Muscle layer of duodenum (tissue), 2 donors: ENCODE data around the gene ZC3H12D.
A peak's percentile ranks its signal among the peaks of the same experiment; 100 is the strongest.
"Not testable (repeated sequence)": the region's sequence is repeated elsewhere in the genome, so short reads cannot be mapped to it uniquely, and the experiment has no call there.

Source experiments
- H3K27ac ChIP-seq: one replicate; pipeline ENCODE4 v1.7.0; 2013; ENCODE audit warnings: mild to moderate bottlenecking, low read length
- H3K27me3 ChIP-seq: one replicate; pipeline ENCODE4 v1.7.0; 2013; ENCODE audit warnings: low read depth, mild to moderate bottlenecking, control low read depth, low read length
- H3K36me3 ChIP-seq, 2 donors: one replicate each; pipeline ENCODE4 v1.7.0; 2013; ENCODE audit warnings: low read length in 2 of 2, control low read depth in 1 of 2, mild to moderate bottlenecking in 1 of 2; ENCODE audit not compliant: insufficient read depth in 2 of 2, control insufficient read depth in 1 of 2
- H3K4me1 ChIP-seq, 2 donors: one replicate each; pipeline ENCODE4 v1.7.0; 2013; ENCODE audit warnings: low read length in 2 of 2, mild to moderate bottlenecking in 2 of 2, control low read depth in 1 of 2, moderate library complexity in 1 of 2; ENCODE audit not compliant: insufficient read depth in 2 of 2, control insufficient read depth in 1 of 2
- H3K4me3 ChIP-seq, 2 donors: one replicate each; pipeline ENCODE4 v1.7.0; 2013; ENCODE audit warnings: low read length in 2 of 2, low read depth in 1 of 2, mild to moderate bottlenecking in 1 of 2
- H3K9me3 ChIP-seq, 2 donors: one replicate each; pipeline ENCODE4 v1.7.0; 2013; ENCODE audit warnings: low read length in 2 of 2, control low read depth in 1 of 2, mild to moderate bottlenecking in 1 of 2; ENCODE audit not compliant: control insufficient read depth in 1 of 2
- donor health status: healthy.

Gene ZC3H12D

DNA sequence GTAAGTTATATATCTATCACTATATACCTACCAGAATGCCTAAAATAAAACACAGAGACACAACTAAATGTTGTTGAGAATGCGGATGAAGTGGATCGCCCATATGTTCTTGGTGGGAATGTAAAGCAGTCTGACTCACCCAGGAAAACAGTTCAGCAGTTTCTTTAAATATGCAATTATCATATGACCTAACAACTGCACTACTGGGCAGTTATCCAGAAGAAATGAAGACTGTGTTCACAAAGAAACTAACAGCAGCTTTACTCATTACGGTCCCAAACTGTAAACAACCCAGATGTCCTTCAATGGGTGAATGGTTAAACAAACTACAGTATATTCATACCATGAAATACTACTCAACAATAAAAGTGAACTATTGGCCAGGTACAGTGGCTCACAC is 14.3 kb upstream of the ZC3H12D start:
- Histone ChIP-seq H3K27ac (no peak overlapping the region), H3K9me3 (no peaks in the 10 kb centered on the region), H3K36me3 (no peaks in the 10 kb centered on the region), H3K27me3 (no peaks in the 10 kb centered on the region), H3K4me3 (no peak overlapping the region), H3K4me1 (no peaks in the 10 kb centered on the region)

DNA sequence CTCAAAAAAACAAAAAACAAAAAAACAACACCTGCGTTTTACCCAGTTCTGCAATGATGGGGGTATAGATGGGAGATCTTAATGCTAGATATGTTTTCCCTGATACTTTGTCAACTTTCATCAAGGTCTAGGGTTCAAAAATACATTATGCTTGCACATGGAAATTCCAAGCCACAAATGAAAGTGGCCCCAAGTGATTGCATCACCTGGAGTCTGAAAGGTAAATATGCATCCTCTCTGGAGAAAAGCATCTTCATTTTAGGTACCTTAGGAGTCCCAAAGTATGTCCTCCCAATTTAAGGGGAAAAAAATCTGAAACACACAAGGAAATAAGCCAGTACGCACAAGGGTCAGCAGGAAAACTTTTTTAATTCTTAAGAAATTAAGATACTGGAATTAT is 12.6 kb upstream of the ZC3H12D start:
- H3K4me1 ChIP-seq: no peaks in the 10 kb centered on the region
- H3K36me3 ChIP-seq: no peaks in the 10 kb centered on the region
- no peak overlapping the region for H3K27ac ChIP-seq
- no peak overlapping the region for H3K4me3 ChIP-seq
- H3K27me3 ChIP-seq: no peaks in the 10 kb centered on the region
- no peaks in the 10 kb centered on the region for H3K9me3 ChIP-seq

DNA sequence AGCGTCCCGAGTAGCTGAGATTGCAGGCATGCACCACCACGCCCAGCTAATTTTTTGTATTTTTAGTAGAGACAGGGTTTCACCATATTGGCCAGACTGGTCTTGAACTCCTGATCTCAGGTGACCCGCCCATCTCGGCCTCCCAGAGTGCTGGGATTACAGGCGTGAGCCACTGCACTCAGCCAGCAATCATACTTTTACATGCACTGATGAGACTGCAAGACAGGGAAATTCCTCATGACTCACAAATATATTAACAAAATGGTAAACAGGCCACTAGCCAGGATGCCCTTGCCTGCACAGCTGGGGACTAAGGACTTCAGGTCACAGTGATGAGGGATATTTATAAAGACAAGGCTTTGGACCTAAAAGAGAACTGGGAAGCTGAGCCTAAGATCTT is 11.8 kb upstream of the ZC3H12D start:
- H3K36me3 ChIP-seq, H3K9me3 ChIP-seq, H3K4me1 ChIP-seq, H3K4me3 ChIP-seq, H3K27me3 ChIP-seq, H3K27ac ChIP-seq: not testable (repeated sequence)

DNA sequence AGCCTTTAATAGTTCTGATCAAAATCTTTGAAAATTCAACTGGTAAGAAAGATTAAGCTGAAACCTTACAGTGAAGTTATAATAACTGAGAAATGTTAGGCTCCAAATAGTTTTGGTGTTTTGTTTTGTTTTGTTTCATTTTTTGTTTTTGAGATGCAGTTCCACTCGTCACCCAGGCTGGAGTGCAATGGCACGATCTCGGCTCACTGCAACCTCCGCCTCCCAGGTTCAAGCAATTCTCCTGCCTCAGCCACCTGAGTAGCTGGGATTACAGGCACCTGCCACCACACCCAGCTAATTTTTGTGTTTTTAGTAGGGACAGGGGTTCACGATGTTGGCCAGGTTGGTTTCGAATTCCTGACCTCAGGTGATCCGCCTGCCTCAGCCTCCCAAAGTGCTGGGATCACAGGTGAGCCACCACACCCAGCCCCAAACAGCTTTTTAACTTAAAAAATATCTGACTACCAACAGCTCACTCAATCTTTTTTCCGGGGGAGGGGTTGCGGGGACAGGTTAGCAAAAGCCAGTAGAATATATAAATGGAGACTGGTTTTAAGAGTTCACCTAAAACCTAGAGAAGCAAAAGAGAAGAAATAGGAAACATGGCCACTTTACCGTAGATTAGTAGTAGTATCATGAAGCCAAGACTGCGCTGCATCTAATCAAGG is 10.7 kb upstream of the ZC3H12D start:
- not testable (repeated sequence) for H3K4me3 ChIP-seq, H3K36me3 ChIP-seq, H3K4me1 ChIP-seq, H3K27ac ChIP-seq, H3K27me3 ChIP-seq, H3K9me3 ChIP-seq

DNA sequence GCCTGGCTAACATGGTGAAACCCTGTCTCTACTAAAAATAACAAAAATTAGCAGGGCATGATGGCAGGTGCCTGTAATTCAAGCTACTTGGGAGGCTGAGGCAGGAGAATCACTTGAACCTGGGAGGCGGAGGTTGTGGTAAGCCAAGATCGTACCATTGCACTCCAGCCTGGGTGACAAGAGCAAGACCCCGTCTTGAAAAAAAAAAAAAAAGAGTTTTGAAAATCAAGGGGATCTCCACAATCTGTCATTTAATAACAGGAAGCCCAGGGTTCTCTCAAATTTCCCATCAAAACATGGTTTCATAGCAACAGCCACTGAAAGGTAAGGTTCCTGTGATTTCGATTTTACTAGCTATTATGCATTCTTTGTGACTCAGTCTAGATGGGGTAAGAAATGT is 10.0 kb upstream of the ZC3H12D start:
- H3K27me3 ChIP-seq, H3K36me3 ChIP-seq, H3K27ac ChIP-seq, H3K4me3 ChIP-seq, H3K4me1 ChIP-seq, H3K9me3 ChIP-seq: not testable (repeated sequence)

DNA sequence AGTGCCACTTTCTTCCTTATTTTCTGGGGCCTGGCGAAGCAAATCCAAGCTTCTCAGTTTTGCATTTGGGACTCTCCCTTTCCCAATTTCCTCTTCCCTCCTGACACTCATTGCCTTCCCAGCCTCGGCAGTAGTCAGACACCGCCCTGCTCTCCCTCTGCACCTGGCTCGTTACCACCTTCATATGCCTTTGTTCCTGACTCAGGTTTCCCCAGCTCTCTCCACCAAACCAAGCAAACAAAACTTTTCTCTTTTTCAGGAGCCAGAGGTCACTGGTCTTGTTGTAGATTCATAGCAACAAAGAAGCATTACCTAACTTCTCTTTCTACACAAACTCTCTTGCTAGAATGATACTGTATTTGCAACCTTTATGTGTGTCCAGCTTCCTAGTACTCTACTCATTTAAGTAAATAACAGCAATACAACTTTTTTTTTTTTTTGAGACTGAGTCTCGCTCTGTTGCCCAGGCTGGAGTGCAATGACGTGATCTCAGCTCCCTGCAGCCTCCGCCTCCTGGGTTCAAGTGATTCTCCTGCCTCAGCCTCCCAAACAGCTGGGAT is 9.0 kb upstream of the ZC3H12D start:
- Histone ChIP-seq H3K9me3 (no peaks in the 10 kb centered on the region), H3K4me3 (no peak overlapping the region), H3K4me1 (no peaks in the 10 kb centered on the region), H3K36me3 (no peaks in the 10 kb centered on the region), H3K27me3 (no peaks in the 10 kb centered on the region), H3K27ac (no peak overlapping the region)

DNA sequence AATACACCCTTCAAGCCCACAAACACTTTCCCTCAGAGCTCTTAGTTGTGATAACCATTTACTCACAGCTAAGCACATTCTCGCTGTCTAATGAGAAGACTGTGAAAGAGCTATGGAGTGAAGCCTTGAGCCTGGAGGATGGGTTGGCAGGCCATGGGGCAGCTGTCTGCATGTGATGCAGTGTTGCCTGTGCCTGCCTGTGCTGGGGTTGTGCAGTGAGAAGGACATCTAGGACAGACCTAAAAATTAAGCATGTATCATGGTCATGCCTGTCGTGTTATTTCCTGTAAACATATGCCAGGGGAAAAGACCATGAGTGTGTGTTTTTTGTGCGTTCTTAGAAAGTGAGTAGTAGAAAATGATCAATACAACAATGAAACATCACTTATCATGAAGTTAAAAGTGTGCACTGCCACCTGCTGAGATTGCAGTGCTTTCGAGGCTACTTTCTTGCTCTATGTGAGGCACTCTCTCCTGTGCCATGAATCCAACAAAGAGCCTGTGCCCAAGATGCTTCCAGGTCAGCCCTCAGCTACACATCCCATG is 8.1 kb upstream of the ZC3H12D start:
- Histone ChIP-seq H3K27ac (no peak overlapping the region), H3K27me3 (no peaks in the 10 kb centered on the region), H3K36me3 (no peaks in the 10 kb centered on the region), H3K4me3 (no peak overlapping the region), H3K9me3 (no peaks in the 10 kb centered on the region), H3K4me1 (no peaks in the 10 kb centered on the region)

DNA sequence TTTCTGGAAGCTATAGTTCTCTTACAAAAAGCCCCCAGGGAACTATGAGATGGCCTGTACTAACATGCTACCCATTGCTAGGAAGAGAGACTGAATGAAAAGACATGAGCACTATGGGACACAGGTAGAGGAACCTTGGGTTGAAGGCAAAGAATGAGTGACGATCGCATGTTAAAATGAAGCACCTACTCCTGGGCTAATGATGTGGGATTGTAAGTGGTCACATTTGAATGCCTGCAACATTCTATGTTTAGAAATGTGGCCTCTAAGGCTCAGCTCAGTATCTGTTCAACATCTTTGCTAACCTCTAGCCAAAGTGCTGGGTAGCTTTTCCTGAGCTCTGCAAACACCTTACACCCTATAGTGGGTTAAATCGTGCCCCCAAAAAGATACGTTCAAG is 5.2 kb upstream of the ZC3H12D start:
- Histone ChIP-seq H3K27ac (no peak overlapping the region), H3K36me3 (no peaks in the 10 kb centered on the region), H3K4me3 (no peak overlapping the region), H3K9me3 (no peaks in the 10 kb centered on the region), H3K27me3 (no peaks in the 10 kb centered on the region), H3K4me1 (no peaks in the 10 kb centered on the region)

DNA sequence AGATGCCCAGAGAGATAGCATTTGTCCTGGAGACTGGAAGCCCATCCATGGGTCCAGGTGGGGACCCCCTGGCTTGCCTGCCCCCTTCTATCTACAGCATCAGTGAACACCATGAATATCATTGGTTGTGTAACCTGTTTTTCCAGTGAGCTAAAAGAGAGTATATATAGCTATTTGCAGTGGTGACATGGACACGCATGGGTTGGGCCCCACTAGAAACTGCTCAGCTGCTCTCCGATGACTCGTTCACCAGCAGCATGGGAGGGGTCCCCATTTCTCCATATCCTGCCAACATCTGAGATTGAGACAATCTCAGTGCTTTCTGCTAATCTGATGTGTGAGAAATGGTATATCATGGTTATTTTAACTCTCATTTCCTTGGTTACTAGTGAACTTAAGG is 4.0 kb upstream of the ZC3H12D start:
- no peaks in the 10 kb centered on the region for H3K36me3 ChIP-seq
- H3K27ac ChIP-seq: no peak overlapping the region
- H3K4me3 ChIP-seq: no peak overlapping the region
- no peaks in the 10 kb centered on the region for H3K9me3 ChIP-seq
- no peaks in the 10 kb centered on the region for H3K27me3 ChIP-seq
- H3K4me1 ChIP-seq: no peaks in the 10 kb centered on the region

DNA sequence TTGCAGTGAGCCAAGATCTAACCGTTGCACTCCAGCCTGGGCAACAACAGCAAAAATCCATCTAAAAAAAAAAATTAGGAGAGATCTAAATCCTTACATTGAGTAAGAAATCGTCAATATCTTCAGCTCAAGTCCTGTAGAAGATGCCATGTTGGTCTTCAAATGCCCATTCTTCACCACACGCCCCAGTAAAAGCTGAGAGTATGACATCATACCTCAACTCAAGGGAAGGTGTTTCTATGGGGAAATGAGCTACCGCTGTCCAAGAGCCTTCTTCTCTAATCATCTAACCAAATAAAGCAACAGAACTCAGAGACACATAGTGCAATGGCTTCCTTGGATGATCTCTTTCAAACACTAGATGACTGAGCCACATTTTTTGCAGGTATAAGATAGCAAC is 2.5 kb upstream of the ZC3H12D start:
- Histone ChIP-seq H3K27me3 (no peaks in the 10 kb centered on the region), H3K4me1 (peaks cover 0 to 3% of the 10 kb centered on the region in 2 donors)

DNA sequence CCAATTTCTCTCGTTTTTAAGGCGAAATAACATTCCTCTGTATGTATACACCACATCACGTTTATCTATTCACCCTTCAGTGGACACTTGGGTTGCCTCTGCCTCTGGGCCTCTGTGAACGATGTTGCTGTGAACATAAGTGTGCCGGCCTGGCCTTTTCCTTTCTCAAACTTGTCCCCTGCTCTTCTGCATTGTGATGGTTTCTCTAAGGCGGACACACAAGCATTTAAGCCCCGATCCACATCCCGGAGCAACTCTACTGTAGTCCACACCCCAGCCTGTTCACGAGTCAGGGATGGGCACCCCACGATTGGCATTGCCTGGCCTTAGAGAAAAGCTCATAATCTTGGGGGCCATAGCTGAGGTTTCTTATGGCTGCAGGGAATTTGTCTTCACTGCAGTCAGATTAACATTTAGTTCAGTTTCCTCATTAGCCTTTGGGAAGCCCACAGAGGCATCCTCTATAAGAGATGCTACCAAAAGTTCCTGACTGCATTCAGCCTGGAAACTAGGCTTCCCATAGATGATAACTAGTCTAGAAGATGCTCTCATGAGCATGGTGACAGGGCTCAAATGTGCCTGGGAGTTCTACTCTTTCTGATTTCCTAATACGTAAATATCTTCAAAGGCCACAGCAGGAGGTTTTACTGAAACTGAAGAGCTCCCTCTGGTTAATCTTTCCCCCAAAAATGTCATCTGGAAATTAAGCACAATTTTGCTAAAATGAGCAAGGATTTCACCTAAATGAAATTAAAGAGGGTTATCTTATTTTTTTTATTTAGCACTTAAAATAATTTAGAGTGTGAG is 762 bp downstream of the ZC3H12D start:
- Histone ChIP-seq H3K9me3 (no peaks in the 10 kb centered on the region), H3K36me3 (no peaks in the 10 kb centered on the region), H3K4me1 (peaks cover 0 to 5% of the 10 kb centered on the region in 2 donors), H3K27ac (peak overlapping the region; percentile 77), H3K4me3 (peak overlapping the region in 1 of 2 donors; percentile 39), H3K27me3 (no peaks in the 10 kb centered on the region)

More for the DNA sequence above, 2.5 kb upstream of the ZC3H12D start:
- Histone ChIP-seq H3K9me3 (no peaks in the 10 kb centered on the region), H3K4me3 (no peak overlapping the region), H3K36me3 (no peaks in the 10 kb centered on the region), H3K27ac (no peak overlapping the region)
